HepG2 (cell line): ENCODE results near the gene SMAD6. TPM values are rescaled to one million over a fixed set of nuclear protein-coding genes. Genes with fewer than 3 reads are reported as not detected.

Experiments used
- ATAC-seq: fragments of 200-7000 bp; cut with Tn5 transposase; 3 replicates; pipeline ENCODE4 v1.9.1; 2020; ENCODE audit warnings: mild to moderate bottlenecking, moderate library complexity
- BruUV-seq: library from RNA; stranded (reverse); fragments of 400-500 nt; replicated peaks from 2 replicates; lab custom pipeline; 2021; lab: Mats Ljungman, UMichigan
- CTCF ChIA-PET: fragments of 300-600 bp; formaldehyde crosslinking; extraction: SDS; loops from one replicate; lab custom pipeline; 2021; ENCODE audit warnings: low total read pairs, inconsistent platforms, low intra/inter-chr PET ratio; lab: Yijun Ruan, JAX
- POLR2A ChIA-PET: fragments of 350-600 bp; sonication (Branson Sonifier 250); formaldehyde crosslinking; loops from one replicate; lab custom pipeline; 2020; ENCODE audit warnings: antibody characterized with exemption, inconsistent platforms; lab: Yijun Ruan, JAX
- DNase-seq: peaks from one replicate; pipeline ENCODE4 v3.0.0-alpha.2; 2015; ENCODE audit warnings: low spot score
- FAIRE-seq: peaks from 3 replicates; lab custom pipeline; 2011; peaks lifted over from hg19 to GRCh38; lab: Jason Lieb, UNC
- H2AFZ ChIP-seq: one replicate; pipeline ENCODE4 v1.6.1; 2011; ENCODE audit warnings: low read length, inconsistent platforms
- H3K27ac ChIP-seq: fragments of 300-600 bp; 3 replicates; pipeline ENCODE4 v1.8.0; 2011; ENCODE audit warnings: mixed run types, mild to moderate bottlenecking, mixed read lengths, low read length, inconsistent platforms; ENCODE audit not compliant: insufficient read depth; ENCODE audit errors: extremely low read length
- H3K27me3 ChIP-seq, 2 experiments: fragments of 200-600 bp in 1 of 2; 2 replicates in 1 of 2; 3 replicates in 1 of 2; pipeline versions ENCODE4 v1.6.0 to v1.8.0; 2011; ENCODE audit warnings: low read length in 2 of 2, mild to moderate bottlenecking in 2 of 2, moderate library complexity in 2 of 2, inconsistent platforms in 1 of 2; ENCODE audit not compliant: insufficient read depth in 2 of 2, control insufficient read depth in 1 of 2
- H3K36me3 ChIP-seq, 2 experiments: fragments of 200-600 bp in 1 of 2; replicated peaks in 1 of 2; 2 replicates in 1 of 2; 3 replicates in 1 of 2; pipeline versions ENCODE4 v1.5.1 to v1.8.0; 2011; ENCODE audit warnings: low read length in 2 of 2, inconsistent platforms in 1 of 2; ENCODE audit not compliant: insufficient read depth in 2 of 2, control insufficient read depth in 1 of 2
- H3K4me1 ChIP-seq: 2 replicates; pipeline ENCODE4 v1.5.1; 2012; ENCODE audit warnings: low read length, inconsistent platforms; ENCODE audit not compliant: insufficient read depth
- H3K4me2 ChIP-seq: 2 replicates; pipeline ENCODE4 v1.6.0; 2011; ENCODE audit warnings: low read depth, low read length, inconsistent platforms
- H3K4me3 ChIP-seq, 3 experiments: fragments of 200-600 bp in 1 of 3; sonication (generic), shearing (Covaris generic) in 1 of 3; replicated peaks in 1 of 3; 2 replicates each; pipeline ENCODE4 v1.5.1; 2011 to 2016; ENCODE audit warnings: low read length in 3 of 3, inconsistent platforms in 2 of 3, low read depth in 2 of 3, mild to moderate bottlenecking in 2 of 3, control low read depth in 1 of 3, mixed read lengths in 1 of 3; ENCODE audit not compliant: insufficient read depth in 1 of 3
- H3K79me2 ChIP-seq: one replicate; pipeline ENCODE4 v1.6.1; 2011; ENCODE audit warnings: low read length, inconsistent platforms; ENCODE audit not compliant: insufficient read depth
- H3K9ac ChIP-seq: 2 replicates; pipeline ENCODE4 v1.6.0; 2011; ENCODE audit warnings: mild to moderate bottlenecking, low read depth, low read length, inconsistent platforms; ENCODE audit not compliant: insufficient read depth
- H3K9me3 ChIP-seq: 2 replicates; pipeline ENCODE4 v1.5.1; 2012; ENCODE audit warnings: mild to moderate bottlenecking, low read length
- H4K20me1 ChIP-seq: 2 replicates; pipeline ENCODE4 v1.6.0; 2011; ENCODE audit warnings: inconsistent platforms, mild to moderate bottlenecking, low read length, moderate library complexity; ENCODE audit not compliant: insufficient read depth
- E2F2 ChIP-seq: sonication (generic); formaldehyde crosslinking; IDR thresholded peaks from 2 replicates; pipeline ENCODE4 v1.4.0; 2020; ENCODE audit warnings: missing genetic modification reagents, borderline replicate concordance
- HNRNPL ChIP-seq: fragments of 200-400 bp; formaldehyde crosslinking; IDR thresholded peaks from 2 replicates; pipeline ENCODE4 v1.6.1; 2017; ENCODE audit warnings: mild to moderate bottlenecking, low read depth, low read length
- RAD21 ChIP-seq: fragments of 450-650 bp; formaldehyde crosslinking; IDR thresholded peaks from 2 replicates; pipeline ENCODE4 v1.5.0; 2020; ENCODE audit warnings: mild to moderate bottlenecking
- SKIL ChIP-seq: sonication (generic); formaldehyde crosslinking; IDR thresholded peaks from 2 replicates; pipeline ENCODE4 v1.8.0; 2022; ENCODE audit warnings: missing genetic modification reagents, mild to moderate bottlenecking, moderate library complexity, borderline replicate concordance
- SPEN ChIP-seq: sonication (generic); formaldehyde crosslinking; IDR thresholded peaks from 2 replicates; pipeline ENCODE4 v1.5.1; 2020; ENCODE audit warnings: low read depth, mild to moderate bottlenecking, missing genetic modification reagents
- ZKSCAN1 ChIP-seq: fragments of 150-350 bp; IDR thresholded peaks from 2 replicates; pipeline ENCODE4 v1.6.1; 2014; ENCODE audit warnings: low read length
- ZKSCAN5 ChIP-seq: sonication (generic); formaldehyde crosslinking; IDR thresholded peaks from 2 replicates; pipeline ENCODE4 v1.5.1; 2020; ENCODE audit warnings: mild to moderate bottlenecking, missing genetic modification reagents
- ZMAT3 ChIP-seq: sonication (generic); formaldehyde crosslinking; conservative IDR thresholded peaks from 2 replicates; pipeline ENCODE4 v1.7.0; 2021; ENCODE audit warnings: missing genetic modification reagents
- ZNF275 ChIP-seq: sonication (generic); formaldehyde crosslinking; IDR thresholded peaks from 2 replicates; pipeline ENCODE4 v1.8.0; 2022; ENCODE audit warnings: missing genetic modification reagents, mild to moderate bottlenecking, inconsistent platforms, borderline replicate concordance
- ZNF317 ChIP-seq: sonication (generic); formaldehyde crosslinking; IDR thresholded peaks from 2 replicates; pipeline ENCODE4 v1.5.0; 2020; ENCODE audit warnings: mild to moderate bottlenecking, missing genetic modification reagents
- ZNF430 ChIP-seq: sonication (generic); formaldehyde crosslinking; IDR thresholded peaks from 2 replicates; pipeline ENCODE4 v1.9.0; 2021; ENCODE audit warnings: mild to moderate bottlenecking, missing genetic modification reagents
- ZNF644 ChIP-seq: IDR thresholded peaks from 2 replicates; pipeline ENCODE4 v1.6.1; 2016; ENCODE audit warnings: low read depth
- ZNF773 ChIP-seq: sonication (generic); formaldehyde crosslinking; IDR thresholded peaks from 2 replicates; pipeline ENCODE4 v1.4.0; 2020; ENCODE audit warnings: missing genetic modification reagents, borderline replicate concordance
- whole genome bisulfite sequencing: methylation state at CpG from one replicate; pipeline ENCODE4 v1.1.6; 2017; ENCODE audit warnings: low lambda C conversion rate; 5-methylcytosine and 5-hydroxymethylcytosine counted together
- in situ Hi-C: cut with HindIII; loops from 2 replicates; pipeline ENCODE4 v1.10.0; 2017; ENCODE audit warnings: low pct_unique_long_range_greater_than_20kb; ENCODE audit not compliant: extremely low pct_ligation_motif_present
- intact Hi-C: fragments of 100-400 bp; cut with micrococcal nuclease; formaldehyde crosslinking; loops from one replicate; pipeline ENCODE4 v1.10.0; 2022; ENCODE audit not compliant: unreplicated experiment
- polyA plus RNA-seq, 8 experiments: library from polyadenylated mRNA; depleted of rRNA in 3 of 8; stranded (reverse) in 7 of 8; unstranded in 1 of 8; fragments of >200 nt; fragmentation: Illumina TruSeq in 4 of 8; extraction: Trizol in 4 of 8; gene quantifications; 2 replicates each; pipeline versions ENCODE4 v1.2.1 to v1.2.3, GENCODE V29; 2011 to 2016; ENCODE audit warnings: low read depth in 4 of 8, missing spikeins in 1 of 8, mixed read lengths in 1 of 8; ENCODE audit not compliant: insufficient read depth in 1 of 8
- total RNA-seq, 5 experiments: library from RNA; depleted of rRNA; stranded (reverse); fragments of >200 nt; fragmentation: Illumina TruSeq; extraction: Trizol; gene quantifications; 2 replicates each; pipeline ENCODE4 v1.2.3, GENCODE V29; 2016; ENCODE audit warnings: low read depth in 1 of 5

Gene SMAD6
- total and polyA plus RNA-seq, 2 of the 13 experiments (the other 11 are each of a cell fraction or from before 2014, with no cell fraction given) = 3.3 to 4.4 TPM

- 91% methylated on average over 11 of the region's 11 CpGs for WGBS
- no peak overlapping the region for H2AFZ ChIP-seq
- CTCF ChIA-PET = no interaction called here
- TF ChIP-seq ZNF317 (CRISPR knock-in tag) (no peak), SPEN (CRISPR knock-in tag) (no peak), ZNF430 (CRISPR knock-in tag) (no peak), ZKSCAN1 (no peak), ZKSCAN5 (CRISPR knock-in tag) (no peak)
- TF ChIP-seq, all 625 proteins: peak for 0
- ATAC-seq (no peak), FAIRE-seq (no peak), DNase-seq (no peak)
- Histone ChIP-seq H3K9ac (no peak overlapping the region), H3K4me2 (no peak overlapping the region), H3K4me3 (no peak overlapping the region), H3K4me1 (no peaks in the 10 kb centered on the region), H3K36me3 (peaks cover 3% of the 10 kb centered on the region in 2 experiments; a peak in 1 of 5 replicates), H3K27me3 (no peaks in the 10 kb centered on the region), H3K79me2 (no peaks in the 10 kb centered on the region), H3K9me3 (no peaks in the 10 kb centered on the region), H4K20me1 (no peaks in the 10 kb centered on the region), H3K27ac (no peak overlapping the region)
- POLR2A ChIA-PET = no interaction called here
- intact Hi-C loops (no loop called here), in situ Hi-C loops (no loop called here)
- no TSS peak for BruUV-seq
Observed at GRCh38 chr15:66737243-66738010, 35.4 kb downstream of the SMAD6 start.

- no peak for DNase-seq
- no peak overlapping the region for H3K4me3 ChIP-seq
- H3K9me3 ChIP-seq = no peaks in the 10 kb centered on the region
- no peak overlapping the region for H3K9ac ChIP-seq
- no peak overlapping the region for H2AFZ ChIP-seq
- WGBS = 98% methylated on average over 9 of the region's 10 CpGs
- in situ Hi-C loops = no loop called here
- no peaks in the 10 kb centered on the region for H3K79me2 ChIP-seq
- no TSS peak for BruUV-seq
- no peak for TF ChIP-seq SKIL (CRISPR knock-in tag)
- TF ChIP-seq ZNF773 = no peak
- TF ChIP-seq RAD21 = no peak
- no peak for TF ChIP-seq HNRNPL
- no peak for TF ChIP-seq E2F2 (CRISPR knock-in tag)
- no peak for TF ChIP-seq ZNF644 (CRISPR knock-in tag)
- no peak for TF ChIP-seq ZNF275 (CRISPR knock-in tag)
- TF ChIP-seq ZMAT3 (CRISPR knock-in tag) = no peak
- TF ChIP-seq, all 625 proteins: peak for 0
- CTCF ChIA-PET = no interaction called here
- Histone ChIP-seq H4K20me1 (no peaks in the 10 kb centered on the region), H3K4me1 (no peaks in the 10 kb centered on the region), H3K36me3 (peaks cover 3% of the 10 kb centered on the region in 2 experiments; a peak in 1 of 5 replicates), H3K27me3 (no peaks in the 10 kb centered on the region), H3K4me2 (no peak overlapping the region), H3K27ac (no peak overlapping the region)
- POLR2A ChIA-PET = no interaction called here
- intact Hi-C loops = no loop called here
- ATAC-seq (no peak), FAIRE-seq (no peak)
Observed at GRCh38 chr15:66738116-66738515, 36.1 kb downstream of the SMAD6 start.
